ENCODE results near the gene CEP290. TPM values are rescaled to one million over a fixed set of nuclear protein-coding genes. Genes with fewer than 3 reads are reported as not detected.

The CEP290 gene, protein sequence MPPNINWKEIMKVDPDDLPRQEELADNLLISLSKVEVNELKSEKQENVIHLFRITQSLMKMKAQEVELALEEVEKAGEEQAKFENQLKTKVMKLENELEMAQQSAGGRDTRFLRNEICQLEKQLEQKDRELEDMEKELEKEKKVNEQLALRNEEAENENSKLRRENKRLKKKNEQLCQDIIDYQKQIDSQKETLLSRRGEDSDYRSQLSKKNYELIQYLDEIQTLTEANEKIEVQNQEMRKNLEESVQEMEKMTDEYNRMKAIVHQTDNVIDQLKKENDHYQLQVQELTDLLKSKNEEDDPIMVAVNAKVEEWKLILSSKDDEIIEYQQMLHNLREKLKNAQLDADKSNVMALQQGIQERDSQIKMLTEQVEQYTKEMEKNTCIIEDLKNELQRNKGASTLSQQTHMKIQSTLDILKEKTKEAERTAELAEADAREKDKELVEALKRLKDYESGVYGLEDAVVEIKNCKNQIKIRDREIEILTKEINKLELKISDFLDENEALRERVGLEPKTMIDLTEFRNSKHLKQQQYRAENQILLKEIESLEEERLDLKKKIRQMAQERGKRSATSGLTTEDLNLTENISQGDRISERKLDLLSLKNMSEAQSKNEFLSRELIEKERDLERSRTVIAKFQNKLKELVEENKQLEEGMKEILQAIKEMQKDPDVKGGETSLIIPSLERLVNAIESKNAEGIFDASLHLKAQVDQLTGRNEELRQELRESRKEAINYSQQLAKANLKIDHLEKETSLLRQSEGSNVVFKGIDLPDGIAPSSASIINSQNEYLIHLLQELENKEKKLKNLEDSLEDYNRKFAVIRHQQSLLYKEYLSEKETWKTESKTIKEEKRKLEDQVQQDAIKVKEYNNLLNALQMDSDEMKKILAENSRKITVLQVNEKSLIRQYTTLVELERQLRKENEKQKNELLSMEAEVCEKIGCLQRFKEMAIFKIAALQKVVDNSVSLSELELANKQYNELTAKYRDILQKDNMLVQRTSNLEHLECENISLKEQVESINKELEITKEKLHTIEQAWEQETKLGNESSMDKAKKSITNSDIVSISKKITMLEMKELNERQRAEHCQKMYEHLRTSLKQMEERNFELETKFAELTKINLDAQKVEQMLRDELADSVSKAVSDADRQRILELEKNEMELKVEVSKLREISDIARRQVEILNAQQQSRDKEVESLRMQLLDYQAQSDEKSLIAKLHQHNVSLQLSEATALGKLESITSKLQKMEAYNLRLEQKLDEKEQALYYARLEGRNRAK (N-terminal part only)
- 34.6 TPM for total RNA-seq

DNA sequence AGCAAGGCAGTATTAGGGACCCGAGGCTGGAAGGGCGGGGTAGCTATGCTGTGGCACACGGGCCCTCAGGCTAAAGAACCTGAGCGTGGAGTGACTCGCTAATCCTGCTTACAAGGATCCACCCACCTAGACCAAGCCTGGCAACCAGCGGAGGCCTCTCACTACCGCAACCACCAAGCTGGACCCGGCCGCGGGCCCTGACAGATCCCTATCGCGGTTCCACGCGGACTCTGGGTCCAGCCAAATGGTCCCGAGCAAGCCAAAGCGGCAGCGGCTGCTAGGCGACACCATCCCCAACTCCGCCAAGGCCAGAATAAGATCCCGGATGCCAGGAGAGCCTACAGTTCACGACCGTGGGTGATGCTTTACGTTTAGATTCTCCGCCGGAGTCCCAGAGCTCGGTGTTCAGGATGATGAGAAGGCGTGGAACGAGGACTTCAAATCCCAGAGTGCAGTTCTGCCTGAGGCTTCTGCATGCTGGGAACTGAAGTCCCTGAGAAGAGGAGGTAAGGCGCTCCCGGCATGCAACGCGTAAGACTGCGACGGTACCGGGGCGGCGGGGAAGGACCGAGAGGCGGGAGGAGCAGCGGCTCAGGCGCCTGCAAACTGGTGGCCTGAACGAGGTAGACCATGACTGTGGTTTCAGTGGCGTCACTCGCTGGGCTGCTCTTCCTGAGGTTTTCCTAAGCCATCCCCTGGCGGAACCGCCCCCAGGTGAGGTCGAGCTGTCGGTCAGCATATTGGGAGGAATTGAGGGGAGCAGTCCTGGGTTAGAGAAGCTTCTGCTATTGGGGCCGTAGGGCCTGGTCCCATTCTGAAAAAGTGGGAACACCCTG, at the start of gene CEP290, which contains the start of gene TMTC3:
TSS of gene CEP290 (minus strand) at position 315 of the 836 bp plus-strand sequence. CDS start 781 bp downstream, outside the sequence.
TSS of gene TMTC3 (plus strand) at position 534 of the 836 bp plus-strand sequence. CDS start 6,009 bp downstream, outside the sequence.
- DNase-seq, result peak; percentile 99

DNA sequence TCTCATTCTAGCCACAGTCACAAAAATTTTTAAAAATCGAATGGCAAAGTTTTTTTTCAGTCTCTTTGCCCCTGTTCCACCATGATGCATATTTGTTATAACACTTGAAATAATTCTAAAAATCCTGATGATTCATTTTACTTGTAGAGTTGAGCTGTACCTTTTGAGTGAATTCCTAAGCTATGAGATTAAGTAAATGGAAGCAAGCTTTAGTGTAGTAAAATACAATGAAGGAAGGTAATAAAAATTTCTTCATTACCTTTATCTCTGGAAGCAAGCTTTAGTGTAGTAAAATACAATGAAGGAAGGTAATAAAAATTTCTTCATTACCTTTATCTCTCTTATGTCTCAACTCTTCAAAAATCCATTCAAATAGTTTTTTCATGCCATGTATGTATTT, 46.3 kb upstream of the CEP290 start:
- DNase-seq, result no peak

DNA sequence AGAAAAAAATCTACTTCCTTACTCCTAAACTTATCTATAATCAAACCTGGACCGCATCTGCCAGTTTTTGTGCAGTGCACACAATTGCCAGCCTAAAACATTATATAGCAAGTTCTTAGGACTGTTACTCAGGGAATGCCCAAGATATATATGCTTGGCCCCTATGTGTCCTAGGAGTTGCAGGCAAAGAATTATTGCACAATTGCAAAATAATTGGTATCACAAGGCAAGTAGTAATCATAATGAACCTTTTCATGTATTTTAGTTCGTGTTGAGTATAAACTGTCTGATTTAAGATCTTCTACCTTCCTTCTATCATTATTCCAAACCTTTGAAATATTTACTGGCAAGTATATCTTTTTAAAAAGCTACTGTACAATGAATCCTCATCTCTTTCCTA, 45.7 kb upstream of the CEP290 start:
- no peak for DNase-seq

DNA sequence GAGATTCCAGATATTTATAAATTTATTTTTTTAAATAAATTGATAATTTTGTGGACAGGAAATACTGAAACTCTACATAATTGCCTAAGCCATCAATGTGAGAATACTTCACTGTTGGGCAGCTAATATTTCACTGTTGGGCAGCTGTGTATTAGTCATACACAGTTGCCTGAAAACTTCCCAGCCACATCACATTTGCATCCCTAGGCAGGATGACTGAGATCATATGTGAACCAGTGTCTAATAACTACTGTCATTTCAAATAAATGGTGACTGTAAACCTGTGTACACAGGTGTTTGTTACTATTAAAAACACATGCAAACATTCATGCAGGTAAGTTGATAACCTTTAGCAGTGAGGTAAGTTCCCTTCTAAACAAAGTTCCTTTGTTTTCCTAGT, 44.1 kb upstream of the CEP290 start:
- peak; percentile 5 for DNase-seq

DNA sequence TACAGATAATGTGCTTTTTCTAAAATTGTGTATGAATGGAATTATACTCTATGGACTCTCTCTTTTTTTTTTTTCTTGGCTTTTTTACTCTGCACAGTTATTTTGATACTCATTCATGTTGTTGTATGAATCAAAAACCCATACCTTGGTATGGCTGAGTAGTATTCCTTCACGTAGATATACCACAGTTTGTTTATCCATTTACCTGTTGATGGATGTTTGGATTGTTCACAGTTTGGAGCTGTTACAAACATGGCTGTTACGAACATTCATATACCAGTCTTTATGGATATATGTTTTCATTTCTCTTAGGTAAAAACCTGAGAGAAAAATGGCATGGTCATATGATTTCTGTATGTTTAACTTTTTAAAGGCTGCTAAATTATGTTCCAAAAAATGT, 43.4 kb upstream of the CEP290 start:
- no peak for DNase-seq

DNA sequence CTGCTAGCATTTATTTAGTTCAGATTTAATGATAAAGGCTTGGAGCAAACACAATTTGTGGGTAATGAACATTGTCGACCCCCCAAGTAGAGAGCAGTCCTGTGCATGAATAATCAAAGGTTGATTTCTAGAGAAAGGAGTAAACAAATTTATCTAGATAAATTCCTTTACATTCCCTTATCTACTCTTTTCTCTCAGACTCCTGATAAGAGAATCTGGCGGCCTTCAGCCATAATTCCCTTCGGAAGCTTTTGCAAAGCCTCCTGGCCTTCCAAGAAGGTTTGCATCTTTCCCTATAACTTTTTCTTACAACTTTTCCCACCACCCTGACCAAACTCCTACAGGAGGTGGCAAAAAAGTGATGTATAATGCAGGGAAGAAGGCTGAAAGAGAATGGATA, 42.3 kb upstream of the CEP290 start:
- DNase-seq, result no peak

DNA sequence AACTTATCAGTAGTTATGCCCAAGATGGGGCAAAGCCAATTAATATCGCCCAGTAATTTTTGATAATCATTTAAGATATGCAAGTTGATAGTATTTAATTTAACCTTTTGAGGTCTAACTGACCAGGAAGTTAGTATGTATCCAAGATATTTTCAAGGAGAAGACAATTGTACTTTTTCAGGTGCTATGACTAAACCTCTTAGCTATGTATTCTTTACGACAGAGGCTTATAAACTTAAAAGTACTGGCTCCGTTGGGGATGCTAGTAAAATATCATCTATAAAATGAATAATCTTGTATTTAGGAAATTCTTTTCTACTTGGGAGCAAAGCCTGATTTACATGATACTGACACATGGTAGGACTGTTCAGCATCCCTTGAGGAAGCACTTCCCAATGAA, 40.5 kb upstream of the CEP290 start:
- no peak for DNase-seq

DNA sequence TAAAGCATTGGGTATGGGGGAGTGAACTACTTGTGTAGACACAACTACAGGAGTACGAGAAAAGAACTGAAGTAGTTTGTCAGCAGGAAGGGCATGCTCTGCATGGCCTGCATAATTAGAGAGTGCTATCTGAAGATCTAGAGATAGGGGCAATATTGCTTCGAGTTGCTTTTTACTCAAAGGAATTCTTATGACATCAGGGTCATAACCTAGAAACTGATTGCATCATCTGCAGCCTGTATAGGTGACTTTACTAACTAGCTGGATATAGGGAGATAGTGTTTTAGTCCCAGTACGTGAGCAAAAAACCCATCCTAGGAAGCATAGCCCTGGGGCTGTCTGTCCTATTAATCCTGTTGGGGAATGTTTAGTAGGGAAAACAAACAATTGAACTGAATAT, 40.0 kb upstream of the CEP290 start:
- DNase-seq, result no peak

DNA sequence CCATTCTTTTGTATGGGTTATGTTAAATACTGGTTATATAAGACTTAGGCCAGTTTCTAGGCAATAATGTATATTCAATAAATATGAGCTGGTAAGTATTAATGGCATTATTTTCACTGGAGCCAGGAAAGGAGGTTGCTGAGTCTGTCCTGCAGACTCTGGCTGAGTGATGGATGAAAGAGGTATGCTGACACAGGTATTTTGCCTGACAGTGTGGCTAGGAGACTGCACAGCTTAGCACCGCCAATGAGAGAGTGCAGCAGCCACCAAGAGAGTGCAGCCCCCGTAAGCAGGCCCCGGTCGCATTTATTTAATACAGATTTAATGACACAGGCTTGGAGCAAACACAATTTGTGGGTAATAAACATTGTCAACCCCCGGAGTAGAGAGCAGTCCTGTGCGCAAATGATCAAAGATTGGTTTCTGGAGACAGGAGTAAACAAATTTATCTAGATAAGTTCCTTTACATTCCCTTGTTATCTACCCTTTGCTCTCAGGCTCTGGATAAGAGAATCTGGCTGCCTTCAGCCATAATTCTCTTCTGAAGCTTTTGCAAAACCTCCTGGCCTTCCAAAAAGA, 37.6 kb upstream of the CEP290 start:
- no peak for DNase-seq

DNA sequence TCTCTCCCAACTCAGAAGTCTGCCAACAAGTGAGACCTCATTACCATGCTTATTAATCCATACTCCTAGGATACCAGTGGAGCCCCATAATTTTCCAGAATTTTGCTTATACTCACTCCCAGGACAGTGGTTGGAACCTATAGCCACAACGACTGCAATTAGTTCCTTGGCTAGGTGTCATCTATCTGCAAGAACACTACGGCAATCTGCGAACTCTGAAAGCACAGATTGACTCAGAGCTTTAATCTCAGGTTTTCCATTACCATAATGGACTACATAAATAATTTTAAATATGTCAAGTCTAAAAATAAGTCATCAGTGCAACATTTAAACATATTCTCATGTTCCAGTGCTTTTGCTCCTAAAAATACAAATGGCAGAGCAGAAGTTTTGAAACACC, 33.7 kb upstream of the CEP290 start:
- no peak for DNase-seq

DNA sequence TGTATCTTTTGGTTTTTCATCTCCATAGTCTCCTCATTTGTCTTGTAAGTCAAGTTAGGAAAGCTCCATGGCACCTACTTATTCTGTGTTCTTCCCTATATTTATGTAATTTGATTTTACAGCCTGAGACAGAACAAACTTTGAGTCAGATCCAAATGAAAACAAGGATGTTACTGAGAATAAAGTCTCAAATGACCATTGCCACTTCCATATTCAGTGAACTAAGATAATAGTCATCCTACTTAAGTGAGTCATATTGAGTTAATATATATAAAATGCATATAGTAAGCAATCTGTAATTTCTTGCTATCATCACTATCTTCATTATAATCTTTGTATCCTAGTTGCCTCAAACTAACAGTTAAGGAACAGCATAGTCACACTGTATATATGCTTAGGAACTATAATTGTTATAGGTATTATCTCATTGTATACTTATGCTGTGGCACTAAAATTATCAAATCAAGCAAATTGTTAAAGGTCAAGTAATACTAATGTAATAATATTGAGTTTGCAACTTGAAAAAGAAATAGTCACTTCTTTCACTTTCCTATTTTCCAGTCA, 31.0 kb upstream of the CEP290 start:
- DNase-seq, result no peak

DNA sequence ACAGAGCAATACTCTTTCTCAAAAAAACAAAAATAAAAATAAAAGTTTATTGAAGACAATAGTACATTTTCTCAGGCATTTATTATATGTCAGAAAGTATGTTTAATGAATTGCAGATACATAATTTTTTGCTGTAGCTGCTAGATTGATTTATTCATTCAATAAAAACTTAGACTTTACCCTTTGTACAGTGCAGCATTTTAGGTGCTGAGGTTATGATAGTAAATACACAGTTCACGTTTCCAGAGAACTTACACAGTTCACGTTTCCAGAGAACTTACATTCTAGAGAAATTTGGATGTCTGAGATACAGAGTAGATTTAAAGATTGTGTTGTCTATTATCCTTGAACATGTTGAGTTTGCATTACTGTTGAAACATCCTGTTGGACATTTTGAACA, 25.5 kb upstream of the CEP290 start:
- no peak for DNase-seq

DNA sequence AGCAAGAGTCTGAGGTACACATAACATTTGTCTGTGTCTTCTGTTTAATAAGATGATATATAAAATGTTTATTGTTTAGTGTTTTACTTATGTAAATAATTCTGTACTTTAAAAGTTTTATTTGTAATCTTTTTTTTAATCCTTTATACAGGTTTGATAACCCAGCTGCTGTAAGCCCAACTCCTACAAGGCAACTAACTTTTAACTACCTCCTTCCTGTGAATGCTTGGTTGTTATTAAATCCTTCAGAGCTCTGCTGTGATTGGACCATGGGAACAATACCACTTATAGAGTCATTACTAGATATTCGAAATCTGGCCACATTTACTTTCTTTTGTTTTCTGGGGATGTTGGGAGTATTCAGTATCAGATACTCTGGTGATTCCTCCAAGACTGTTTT, 24.3 kb upstream of the CEP290 start:
- DNase-seq, result no peak

DNA sequence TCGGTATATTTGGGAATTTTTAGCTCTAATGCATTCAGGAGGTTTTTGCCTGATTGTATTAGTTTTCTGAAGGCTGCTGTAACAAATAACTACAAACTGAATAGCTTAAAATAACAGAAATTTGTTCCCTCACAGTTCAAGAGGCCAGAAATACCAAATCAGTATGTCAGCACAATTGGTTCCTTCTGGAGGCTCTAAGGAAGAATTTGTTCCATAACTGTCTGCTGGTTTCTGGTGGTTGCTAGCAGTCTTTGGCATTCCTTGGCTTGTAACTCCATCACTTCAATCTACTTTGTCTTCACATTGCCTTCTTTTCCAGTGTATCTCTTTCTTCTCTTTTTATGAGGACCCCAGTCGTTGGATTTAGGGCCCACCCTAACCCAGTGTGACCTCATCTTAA, 21.5 kb upstream of the CEP290 start:
- no peak for DNase-seq

DNA sequence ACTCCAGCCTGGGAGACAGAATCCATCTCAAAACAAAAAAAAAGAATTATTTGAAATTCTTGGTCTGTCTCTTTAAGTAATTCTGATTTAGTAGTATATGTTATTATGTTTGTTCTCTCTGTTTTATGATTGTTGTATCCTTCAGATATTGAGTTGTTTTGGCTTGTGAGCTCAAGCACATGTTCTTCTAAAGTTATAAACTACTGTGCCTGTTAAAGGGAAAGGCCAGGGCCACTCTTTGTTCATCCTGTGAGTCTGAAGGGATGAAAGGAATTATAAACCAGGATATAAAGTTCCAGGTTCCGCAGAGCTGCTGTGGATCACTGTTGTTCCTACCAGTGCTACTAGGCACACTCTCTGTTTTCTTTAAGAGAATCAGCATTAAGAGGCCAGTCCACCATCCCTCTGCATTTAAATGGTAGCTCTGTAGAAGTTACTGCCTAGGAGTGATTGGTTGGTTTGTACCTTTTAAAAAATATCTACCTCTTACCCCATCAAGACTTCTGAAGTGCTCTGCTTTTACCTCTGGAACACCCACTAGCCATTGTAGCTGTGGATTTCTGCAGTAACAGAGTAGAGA, 14.3 kb upstream of the CEP290 start:
- no peak for DNase-seq

DNA sequence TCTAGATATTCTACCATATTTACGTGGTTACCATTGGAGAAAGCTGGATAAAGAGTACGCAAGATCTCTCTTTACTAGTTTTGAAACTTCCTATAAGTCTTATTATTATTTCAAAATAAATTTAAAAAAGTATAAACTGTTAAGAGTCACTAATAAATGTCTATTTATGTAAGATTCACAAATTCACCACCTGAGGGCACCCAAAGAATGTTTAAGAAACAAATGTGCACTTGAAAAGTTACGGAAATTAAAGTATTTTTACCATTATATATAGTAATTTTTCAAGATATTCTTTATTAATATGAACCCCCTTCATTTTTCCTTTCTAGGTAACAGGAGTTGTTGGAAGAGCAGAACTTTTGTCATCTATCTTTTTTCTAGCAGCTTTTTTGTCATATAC, 12.1 kb upstream of the CEP290 start:
- DNase-seq, result peak; percentile 43

DNA sequence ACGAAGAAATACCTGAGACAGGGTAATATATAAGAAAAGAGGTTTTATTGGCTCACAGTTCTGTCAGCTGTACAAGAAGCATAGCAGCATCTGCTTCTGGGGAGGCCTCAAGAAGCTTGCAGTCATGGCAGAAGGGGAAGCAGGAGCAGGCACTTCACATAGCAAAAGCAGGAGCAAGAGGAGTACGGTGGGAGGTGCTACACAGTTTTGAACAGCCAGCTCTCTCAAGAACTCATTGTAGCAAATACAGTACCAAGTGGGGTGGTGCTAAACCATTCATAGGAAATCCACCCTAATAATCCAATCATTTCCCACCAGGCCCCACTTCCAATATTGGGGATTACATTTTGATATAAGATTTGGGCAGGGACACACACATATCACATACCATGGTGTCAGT, 8.2 kb upstream of the CEP290 start:
- no peak for DNase-seq

DNA sequence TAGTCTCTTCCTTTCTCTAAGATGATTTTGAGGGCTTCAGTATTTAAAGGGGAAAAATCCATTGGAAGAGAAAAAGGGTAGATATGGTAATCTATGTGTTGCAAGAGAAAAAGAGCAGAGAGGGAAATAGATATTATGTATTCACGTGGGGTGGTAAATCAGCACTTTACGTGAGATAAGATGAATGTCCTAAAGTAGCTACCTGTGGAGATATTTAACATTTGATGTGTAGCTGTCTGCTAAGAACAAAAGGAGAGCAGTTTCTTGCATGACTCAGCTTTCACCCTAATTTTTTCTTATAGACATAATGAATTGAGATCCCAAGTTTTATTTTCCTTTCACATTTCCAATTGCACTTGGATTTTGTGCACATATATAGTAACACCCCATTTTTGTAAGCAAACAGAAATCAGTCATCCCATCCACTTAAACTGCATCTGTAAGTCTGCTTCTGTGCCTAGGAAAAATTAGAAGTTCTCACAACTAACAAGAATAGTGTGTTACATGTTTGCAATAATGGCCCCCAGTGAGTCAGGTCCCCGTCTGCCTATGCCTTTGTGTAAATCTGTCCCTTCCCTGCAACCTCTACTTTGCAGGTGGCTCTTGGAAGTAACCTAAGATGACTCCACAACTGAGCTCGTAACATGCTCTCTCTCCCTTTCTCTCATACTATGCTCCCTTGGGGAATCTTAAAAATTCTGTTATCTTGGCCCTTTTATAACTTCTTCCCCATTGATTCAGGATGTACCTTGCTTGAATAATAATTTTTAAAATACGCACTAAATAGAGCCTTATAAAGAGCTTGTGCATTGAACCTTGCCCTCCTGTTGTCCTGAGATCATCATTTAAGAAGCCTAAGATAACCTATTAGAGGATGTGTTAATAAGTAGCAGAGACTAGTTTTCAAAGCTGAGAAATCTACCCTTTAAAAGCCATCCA, 3.9 kb upstream of the CEP290 start:
- DNase-seq, result no peak
